Stimulated activated CD4-positive, alpha-beta T cell treated with anti-CD3 and anti-CD28 coated beads, Interleukin-12 subunit alpha, Interleukin-12 subunit beta, amount 100 ng/mL, for 4 hours (primary cell): ENCODE data around the gene TAP1.
A peak's percentile ranks its signal among the peaks of the same experiment; 100 is the strongest.

Experiments used
- DNase-seq: peaks from one replicate; pipeline ENCODE4 v3.0.0-alpha.2; 2020

TAP1 gene

GRCh38 chr6:32796848-32797776 is 56.4 kb downstream of the TAP1 start:
- DNase-seq = peak; percentile 79
